CD14-positive monocyte (primary cell): ENCODE measurements around the gene ST7. TPM values are rescaled to one million over a fixed set of nuclear protein-coding genes. Genes with fewer than 3 reads are reported as not detected.

Experiments
- DNase-seq, 3 donors: peaks; one replicate each; pipeline ENCODE4 v3.0.0-alpha.2; 2011 to 2022
- H2AFZ ChIP-seq: 2 replicates; pipeline ENCODE4 v1.6.0; 2012; ENCODE audit warnings: mild to moderate bottlenecking, low read depth, low read length, inconsistent platforms; ENCODE audit not compliant: insufficient read depth, poor library complexity, severe bottlenecking
- H3K27ac ChIP-seq, 2 donors: 1 replicate in 1 of 2; 2 replicates in 1 of 2; pipeline ENCODE4 v1.5.1; 2012 to 2013; ENCODE audit warnings: low read length in 2 of 2, control low read depth in 1 of 2, inconsistent platforms in 1 of 2, low read depth in 1 of 2, mild to moderate bottlenecking in 1 of 2
- H3K27me3 ChIP-seq, 2 donors: one replicate each; pipeline versions ENCODE4 v1.6.0 to v1.6.1; 2011 to 2013; ENCODE audit warnings: low read length in 2 of 2; ENCODE audit not compliant: control insufficient read depth in 2 of 2, insufficient read depth in 2 of 2
- H3K36me3 ChIP-seq, 2 donors: replicated peaks in 1 of 2; 1 replicate in 1 of 2; 2 replicates in 1 of 2; pipeline versions ENCODE4 v1.5.1 to v1.6.1; 2012 to 2013; ENCODE audit warnings: low read length in 2 of 2, control low read depth in 1 of 2, inconsistent platforms in 1 of 2, mild to moderate bottlenecking in 1 of 2; ENCODE audit not compliant: insufficient read depth in 2 of 2, control insufficient read depth in 1 of 2
- H3K4me1 ChIP-seq, 2 donors: 1 replicate in 1 of 2; 2 replicates in 1 of 2; pipeline versions ENCODE4 v1.5.1 to v1.6.1; 2012 to 2013; ENCODE audit warnings: low read length in 2 of 2, control low read depth in 1 of 2, inconsistent platforms in 1 of 2, mild to moderate bottlenecking in 1 of 2, moderate library complexity in 1 of 2; ENCODE audit not compliant: insufficient read depth in 2 of 2, control insufficient read depth in 1 of 2
- H3K4me2 ChIP-seq: replicated peaks from 2 replicates; pipeline ENCODE3; 2012; ENCODE audit warnings: low read length, moderate library complexity, mild to moderate bottlenecking; ENCODE audit not compliant: poor library complexity, severe bottlenecking; ENCODE audit errors: extremely low read depth
- H3K4me3 ChIP-seq, 3 experiments: fragments of 200-600 bp in 1 of 3; sonication (generic) in 1 of 3; replicated peaks in 1 of 3; 1 replicate in 2 of 3; 2 replicates in 1 of 3; pipeline ENCODE4 v1.5.1; 2011 to 2013; ENCODE audit warnings: low read length in 3 of 3, mild to moderate bottlenecking in 3 of 3, control low read depth in 2 of 3, low read depth in 2 of 3, inconsistent platforms in 1 of 3, moderate library complexity in 1 of 3
- H3K79me2 ChIP-seq: 2 replicates; pipeline ENCODE4 v1.6.0; 2012; ENCODE audit warnings: mild to moderate bottlenecking, control low read depth, inconsistent platforms, low read length, moderate library complexity; ENCODE audit not compliant: insufficient read depth
- H3K9ac ChIP-seq: 2 replicates; pipeline ENCODE4 v1.6.0; 2017; ENCODE audit warnings: low read length, mild to moderate bottlenecking; ENCODE audit not compliant: insufficient read depth, poor library complexity, severe bottlenecking
- H3K9me3 ChIP-seq, 2 donors: replicated peaks in 1 of 2; 1 replicate in 1 of 2; 2 replicates in 1 of 2; pipeline versions ENCODE4 v1.5.1 to v1.6.1; 2012 to 2013; ENCODE audit warnings: low read length in 2 of 2, control low read depth in 1 of 2; ENCODE audit not compliant: control insufficient read depth in 1 of 2, insufficient read depth in 1 of 2
- H4K20me1 ChIP-seq: 2 replicates; pipeline ENCODE4 v1.6.0; 2012; ENCODE audit warnings: mild to moderate bottlenecking, low read length, control low read depth, moderate library complexity; ENCODE audit not compliant: insufficient read depth
- H3K27ac Mint-ChIP-seq, 7 donors: one replicate each; pipeline ENCODE4 v1.8.0; 2020; ENCODE audit warnings: mild to moderate bottlenecking in 7 of 7, mixed read lengths in 7 of 7, moderate library complexity in 6 of 7, inconsistent platforms in 2 of 7
- H3K27me3 Mint-ChIP-seq, 3 donors: one replicate each; pipeline ENCODE4 v1.8.0; 2021 to 2022; ENCODE audit warnings: low read depth in 3 of 3, mild to moderate bottlenecking in 3 of 3, mixed read lengths in 3 of 3, moderate library complexity in 3 of 3, inconsistent platforms in 1 of 3
- H3K36me3 Mint-ChIP-seq, 2 donors: one replicate each; pipeline ENCODE4 v1.8.0; 2020; ENCODE audit warnings: mixed read lengths in 2 of 2, inconsistent platforms in 1 of 2, mild to moderate bottlenecking in 1 of 2
- H3K4me1 Mint-ChIP-seq: one replicate; pipeline ENCODE4 v1.8.0; 2020; ENCODE audit warnings: mild to moderate bottlenecking, mixed read lengths
- H3K4me3 Mint-ChIP-seq, 2 donors: one replicate each; pipeline ENCODE4 v1.8.0; 2020; ENCODE audit warnings: mild to moderate bottlenecking in 2 of 2, mixed read lengths in 2 of 2, moderate library complexity in 1 of 2
- H3K9me3 Mint-ChIP-seq, 7 donors: one replicate each; pipeline ENCODE4 v1.8.0; 2020 to 2022; ENCODE audit warnings: mixed read lengths in 7 of 7, mild to moderate bottlenecking in 6 of 7, moderate library complexity in 6 of 7, inconsistent platforms in 2 of 7
- CTCF ChIP-seq: fragments of 200-600 bp; IDR thresholded peaks from one replicate; pipeline ENCODE4 v1.8.0; 2022; ENCODE audit warnings: antibody characterized with exemption, mild to moderate bottlenecking
- WGBS: methylation state at CpG from one replicate; pipeline ENCODE4 v1.1.5; 2013; ENCODE audit warnings: missing lambda C conversion rate; ENCODE audit not compliant: insufficient coverage; 5-methylcytosine and 5-hydroxymethylcytosine counted together
- intact Hi-C, 2 donors: fragments of 100-400 bp; cut with micrococcal nuclease; formaldehyde crosslinking; loops; one replicate each; pipeline versions ENCODE4 v1.15.0 to v1.15.1; 2023
- polyA plus RNA-seq, 3 donors: library from polyadenylated mRNA; depleted of rRNA in 1 of 3; unstranded in 2 of 3; stranded (reverse) in 1 of 3; fragments of 300-500 nt in 2 of 3; fragments of >200 nt in 1 of 3; fragmentation: Illumina TruSeq in 2 of 3; gene quantifications; 1 replicate in 2 of 3; 2 replicates in 1 of 3; pipeline ENCODE4 v1.2.3, GENCODE V29; 2012 to 2021

The ST7 gene
- polyA plus RNA-seq, 3 donors, result 3.6 to 5.5 (median 4.1) TPM

- Mint-ChIP-seq H3K4me3 (no peak overlapping the region), H3K36me3 (no peaks in the 10 kb centered on the region), H3K4me1 (peaks cover 3% of the 10 kb centered on the region), H3K27me3 (peaks cover 0 to 5% (median 5%) of the 10 kb centered on the region in 3 donors), H3K27ac (no peak overlapping the region), H3K9me3 (no peaks in the 10 kb centered on the region)
- Histone ChIP-seq H3K79me2 (no peaks in the 10 kb centered on the region), H3K27ac (no peak overlapping the region), H3K4me1 (no peaks in the 10 kb centered on the region), H3K9me3 (no peaks in the 10 kb centered on the region), H3K4me3 (no peak overlapping the region), H3K27me3 (no peaks in the 10 kb centered on the region), H4K20me1 (no peaks in the 10 kb centered on the region), H3K4me2 (no peak overlapping the region), H3K9ac (no peak overlapping the region), H3K36me3 (no peaks in the 10 kb centered on the region), H2AFZ (no peak overlapping the region)
- DNase-seq, result no peak
- no peak for TF ChIP-seq CTCF
- no CpG with 5 or more reads among the region's 2 CpGs for WGBS
- intact Hi-C loops, result no loop called here
These were observed 14.6 kb upstream of the ST7 start for GRCh38 chr7:116938678-116939077.

- Mint-ChIP-seq H3K9me3 (no peaks in the 10 kb centered on the region), H3K4me1 (peaks cover 3% of the 10 kb centered on the region), H3K27ac (no peak overlapping the region), H3K36me3 (no peaks in the 10 kb centered on the region), H3K27me3 (peaks cover 0 to 5% (median 5%) of the 10 kb centered on the region in 3 donors), H3K4me3 (no peak overlapping the region)
- Histone ChIP-seq H2AFZ (no peak overlapping the region), H3K79me2 (no peaks in the 10 kb centered on the region), H3K36me3 (no peaks in the 10 kb centered on the region), H3K4me3 (no peak overlapping the region), H3K4me1 (no peaks in the 10 kb centered on the region), H3K27ac (no peak overlapping the region), H3K4me2 (no peak overlapping the region), H3K9me3 (no peaks in the 10 kb centered on the region), H3K27me3 (no peaks in the 10 kb centered on the region), H3K9ac (no peak overlapping the region), H4K20me1 (no peaks in the 10 kb centered on the region)
- DNase-seq, result no peak
- 100% methylated on average over 4 of the region's 8 CpGs for WGBS
- TF ChIP-seq CTCF, result no peak
- intact Hi-C loops, result no loop called here
These were observed 12.5 kb upstream of the ST7 start for GRCh38 chr7:116940689-116941370.
